Cardiac fibroblast (primary cell): ENCODE data around the gene DHODH.

Source experiments
- DNase-seq, 2 donors: peaks; one replicate each; pipeline versions ENCODE4 v3.0.0 to v3.0.0-alpha.2; 2010; ENCODE audit warnings: low read depth in 2 of 2
- H3K4me3 ChIP-seq, 2 donors: replicated peaks in 1 of 2; 1 replicate in 1 of 2; 2 replicates in 1 of 2; pipeline ENCODE4 v1.5.1; 2011; ENCODE audit warnings: low read depth in 2 of 2, low read length in 2 of 2, mild to moderate bottlenecking in 2 of 2, moderate library complexity in 1 of 2
- CTCF ChIP-seq: IDR thresholded peaks from one replicate; pipeline ENCODE4 v1.5.1; 2011; ENCODE audit warnings: low read depth, mild to moderate bottlenecking, low read length, inconsistent platforms

Gene DHODH

GRCh38 chr16:72024862-72025382, 16.4 kb downstream of the DHODH start:
- no peak overlapping the region for H3K4me3 ChIP-seq
- TF ChIP-seq CTCF, result no peak
- no peak for DNase-seq

GRCh38 chr16:72025404-72026114, 17.0 kb downstream of the DHODH start:
- H3K4me3 ChIP-seq, result no peak overlapping the region
- no peak for DNase-seq
- TF ChIP-seq CTCF, result no peak

GRCh38 chr16:72027669-72028378, 19.3 kb downstream of the DHODH start:
- DNase-seq, result no peak
- TF ChIP-seq CTCF, result no peak
- no peak overlapping the region for H3K4me3 ChIP-seq

- DNase-seq, result no peak
Observed at GRCh38 chr16:72029567-72030271, 21.2 kb downstream of the DHODH start.

DNA sequence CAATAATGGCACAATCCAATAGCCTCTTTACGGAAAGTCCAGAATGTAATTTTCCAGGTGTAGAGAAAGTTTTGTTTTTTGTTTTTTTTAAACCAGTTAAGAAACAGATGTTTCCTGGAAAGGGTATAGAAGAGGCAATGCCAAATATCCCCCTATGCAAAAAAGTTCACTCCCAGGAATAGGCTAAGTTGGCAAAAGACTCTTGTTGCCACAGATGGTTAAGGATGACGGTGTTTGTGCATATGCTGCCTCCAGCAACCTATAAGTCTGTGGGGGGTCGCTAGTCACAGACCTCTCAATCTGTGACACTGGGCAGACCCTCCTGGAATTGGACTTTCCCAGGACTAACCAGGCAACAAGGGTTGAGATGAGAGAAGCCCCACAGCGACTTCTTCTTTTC, 24.9 kb downstream of the DHODH start:
- TF ChIP-seq CTCF, result no peak
- no peak overlapping the region for H3K4me3 ChIP-seq
- no peak for DNase-seq

More at GRCh38 chr16:72029567-72030271, 21.2 kb downstream of the DHODH start:
- no peak overlapping the region for H3K4me3 ChIP-seq
- TF ChIP-seq CTCF, result no peak

- TF ChIP-seq CTCF, result no peak
- H3K4me3 ChIP-seq, result no peak overlapping the region
- no peak for DNase-seq
Observed at GRCh38 chr16:72036098-72036497, 27.6 kb downstream of the DHODH start.
